Liver (tissue), 9 donors: Measurements from ENCODE around the gene TMEM86A. TPM values are rescaled to one million over a fixed set of nuclear protein-coding genes. Genes with fewer than 3 reads are reported as not detected.

Source experiments
- DNase-seq: peaks from one replicate; pipeline ENCODE4 v3.0.0-alpha.2; 2017; ENCODE audit warnings: low spot score
- H3K27ac ChIP-seq, 2 donors: one replicate each; pipeline ENCODE4 v1.7.0; 2013; ENCODE audit warnings: inconsistent platforms in 2 of 2, low read length in 2 of 2, control low read depth in 1 of 2, low read depth in 1 of 2, mild to moderate bottlenecking in 1 of 2
- H3K27me3 ChIP-seq, 4 donors: one replicate each; pipeline versions ENCODE4 v1.6.1 to v1.7.0; 2013; ENCODE audit warnings: low read length in 3 of 4, inconsistent platforms in 1 of 4, mild to moderate bottlenecking in 1 of 4, moderate library complexity in 1 of 4; ENCODE audit not compliant: control insufficient read depth in 4 of 4, insufficient read depth in 4 of 4
- H3K36me3 ChIP-seq, 4 donors: one replicate each; pipeline versions ENCODE4 v1.6.1 to v1.7.0; 2013; ENCODE audit warnings: low read length in 3 of 4, mild to moderate bottlenecking in 3 of 4, low read depth in 1 of 4, moderate library complexity in 1 of 4; ENCODE audit not compliant: control insufficient read depth in 4 of 4, insufficient read depth in 3 of 4
- H3K4me1 ChIP-seq, 4 donors: one replicate each; pipeline versions ENCODE4 v1.6.1 to v1.7.0; 2013; ENCODE audit warnings: low read length in 3 of 4, mild to moderate bottlenecking in 3 of 4, moderate library complexity in 1 of 4; ENCODE audit not compliant: control insufficient read depth in 4 of 4, insufficient read depth in 4 of 4
- H3K4me3 ChIP-seq, 3 donors: one replicate each; pipeline versions ENCODE4 v1.6.1 to v1.7.0; 2013; ENCODE audit warnings: low read length in 3 of 3, control low read depth in 1 of 3, low read depth in 1 of 3, mild to moderate bottlenecking in 1 of 3
- H3K9ac ChIP-seq, 2 donors: one replicate each; pipeline ENCODE4 v1.7.0; 2013; ENCODE audit warnings: low read length in 2 of 2, mild to moderate bottlenecking in 2 of 2, moderate library complexity in 2 of 2, control low read depth in 1 of 2, low read depth in 1 of 2
- H3K9me3 ChIP-seq, 4 donors: one replicate each; pipeline versions ENCODE4 v1.6.1 to v1.7.0; 2013; ENCODE audit warnings: low read length in 3 of 4; ENCODE audit not compliant: control insufficient read depth in 4 of 4
- CTCF ChIP-seq: fragments of 150-350 bp; IDR thresholded peaks from 2 replicates; pipeline ENCODE4 v1.5.1; 2017; ENCODE audit warnings: improper control_type of control experiment, low read depth, low read length; ENCODE audit not compliant: missing input control
- EGR1 ChIP-seq, 2 donors: IDR thresholded peaks; 2 replicates each; pipeline ENCODE4 v1.6.1; 2016 to 2018; ENCODE audit warnings: antibody characterized with exemption in 2 of 2, low read depth in 2 of 2
- FOXA1 ChIP-seq: IDR thresholded peaks from 2 replicates; pipeline ENCODE4 v1.6.1; 2016; ENCODE audit warnings: antibody characterized with exemption
- FOXA2 ChIP-seq: IDR thresholded peaks from 2 replicates; pipeline ENCODE4 v1.6.1; 2016; ENCODE audit warnings: antibody characterized with exemption
- GABPA ChIP-seq, 2 donors: IDR thresholded peaks in 1 of 2; conservative IDR thresholded peaks in 1 of 2; 2 replicates each; pipeline ENCODE4 v1.6.1; 2016; ENCODE audit warnings: antibody characterized with exemption in 2 of 2, mild to moderate bottlenecking in 1 of 2, moderate library complexity in 1 of 2
- HNF4A ChIP-seq, 2 donors: conservative IDR thresholded peaks; 2 replicates each; pipeline ENCODE4 v1.6.1; 2016; ENCODE audit warnings: antibody characterized with exemption in 2 of 2, mild to moderate bottlenecking in 2 of 2
- HNF4G ChIP-seq: IDR thresholded peaks from 2 replicates; pipeline ENCODE4 v1.6.1; 2016; ENCODE audit warnings: antibody characterized with exemption
- JUND ChIP-seq, 2 donors: IDR thresholded peaks; 2 replicates each; pipeline ENCODE4 v1.6.1; 2016; ENCODE audit warnings: antibody characterized with exemption in 2 of 2
- MAX ChIP-seq: IDR thresholded peaks from 2 replicates; pipeline ENCODE4 v1.6.1; 2016; ENCODE audit warnings: antibody characterized with exemption
- NR2F2 ChIP-seq: IDR thresholded peaks from 2 replicates; pipeline ENCODE4 v1.6.1; 2016; ENCODE audit warnings: antibody characterized with exemption
- RAD21 ChIP-seq, 2 donors: IDR thresholded peaks; 2 replicates each; pipeline ENCODE4 v1.6.1; 2016; ENCODE audit warnings: antibody characterized with exemption in 2 of 2, mild to moderate bottlenecking in 2 of 2
- RXRA ChIP-seq, 2 donors: IDR thresholded peaks; 2 replicates each; pipeline ENCODE4 v1.6.1; 2017 to 2018; ENCODE audit warnings: antibody characterized with exemption in 2 of 2, mild to moderate bottlenecking in 1 of 2
- SP1 ChIP-seq: IDR thresholded peaks from 2 replicates; pipeline ENCODE4 v1.6.1; 2018; ENCODE audit warnings: antibody characterized with exemption, mild to moderate bottlenecking
- TAF1 ChIP-seq: conservative IDR thresholded peaks from 2 replicates; pipeline ENCODE4 v1.6.1; 2016; ENCODE audit warnings: antibody characterized with exemption, mild to moderate bottlenecking
- YY1 ChIP-seq: IDR thresholded peaks from 2 replicates; pipeline ENCODE4 v1.6.1; 2016; ENCODE audit warnings: antibody characterized with exemption, mild to moderate bottlenecking
- WGBS: extraction: QIAGEN DNeasy Blood & Tissue Kit; methylation state at CpG from one replicate; pipeline ENCODE4 v1.1.7; 2013; 5-methylcytosine and 5-hydroxymethylcytosine counted together
- polyA plus RNA-seq, 2 donors: library from polyadenylated mRNA; stranded (reverse) in 1 of 2; unstranded in 1 of 2; fragments of 200-250 nt in 1 of 2; fragments of >200 nt in 1 of 2; fragmentation: Nextera tagmentation in 1 of 2; extraction: Ambion mirVana in 1 of 2; gene quantifications; one replicate each; pipeline versions ENCODE4 v1.2.1 to v1.2.3, GENCODE V29; 2013 to 2015
- total RNA-seq, 2 donors: library from RNA; depleted of rRNA; stranded (reverse); fragments of >200 nt; gene quantifications; one replicate each; pipeline ENCODE4 v1.2.3, GENCODE V29; 2014
- TF ChIP-seq, protein P1 (sequence below): IDR thresholded peaks from 2 replicates; pipeline ENCODE4 v1.6.1; 2016; ENCODE audit warnings: antibody characterized with exemption
- TF ChIP-seq, protein P2 (sequence below): IDR thresholded peaks from 2 replicates; pipeline ENCODE4 v1.6.1; 2016; ENCODE audit warnings: antibody characterized with exemption, mild to moderate bottlenecking
- donor health status: healthy.
- donor health status: healthy.
- donor health status: healthy.
- donor health status: healthy.
- donor health status: healthy.

TMEM86A gene
- total and polyA plus RNA-seq, 4 donors: 1.8 to 2.7 (median 2.0) TPM

DNA sequence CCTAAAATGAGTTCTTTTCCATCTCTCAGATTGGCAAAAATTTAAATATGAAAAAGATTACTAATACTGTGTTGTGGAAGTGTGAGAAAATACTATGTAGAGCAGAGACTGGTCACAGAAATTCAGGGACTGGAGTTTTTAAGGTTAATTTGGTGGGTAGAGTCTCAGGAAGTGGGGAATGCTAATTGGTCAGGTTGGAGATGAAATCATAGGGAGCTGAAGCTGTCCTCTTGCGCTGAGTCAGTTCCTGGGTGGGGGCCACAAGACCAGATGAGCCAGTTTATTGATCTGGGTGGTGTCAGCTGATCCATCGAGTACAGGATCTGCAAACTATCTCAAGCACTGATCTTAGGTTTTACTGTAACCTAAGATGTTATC is 29.4 kb upstream of the TMEM86A start:
- 24% methylated on average over 2 of the region's 2 CpGs for WGBS
- Histone ChIP-seq H3K9ac (no peak overlapping the region), H3K9me3 (no peaks in the 10 kb centered on the region), H3K27ac (no peak overlapping the region), H3K4me1 (peaks cover 0 to 1% (median 0%) of the 10 kb centered on the region in 4 donors), H3K27me3 (no peaks in the 10 kb centered on the region), H3K4me3 (no peak overlapping the region), H3K36me3 (no peaks in the 10 kb centered on the region)
- no peak for DNase-seq
- no peak for TF ChIP-seq FOXA1
- TF ChIP-seq YY1: no peak
- no peak for TF ChIP-seq RAD21 (IDR thresholded peaks at IDR 0.05)
- no peak for TF ChIP-seq JUND (IDR thresholded peaks at IDR 0.05)
- TF ChIP-seq TAF1: no peak

DNA sequence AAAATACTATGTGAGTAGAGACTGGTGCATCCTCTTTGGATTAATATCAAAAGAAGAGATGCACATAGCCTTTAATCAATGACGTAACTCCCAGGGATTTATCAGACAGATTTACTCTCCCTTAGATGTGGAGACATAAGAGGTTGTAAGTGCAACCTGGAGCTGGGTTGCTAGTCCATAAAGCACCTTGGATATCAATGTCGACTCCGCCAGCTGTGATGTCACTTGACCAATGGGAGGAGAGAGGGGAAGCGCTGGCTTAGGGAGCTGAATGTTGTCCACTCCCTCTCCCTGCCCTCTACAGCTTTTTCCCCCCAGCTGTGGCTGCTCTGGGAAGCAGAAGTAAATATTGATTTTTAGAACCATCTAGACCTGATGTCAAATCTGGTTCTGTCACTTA is 28.9 kb upstream of the TMEM86A start:
- H3K9ac ChIP-seq: no peak overlapping the region
- H3K4me1 ChIP-seq: peaks cover 0 to 1% (median 0%) of the 10 kb centered on the region in 4 donors
- H3K36me3 ChIP-seq: no peaks in the 10 kb centered on the region
- no peak for DNase-seq
- no peaks in the 10 kb centered on the region for H3K27me3 ChIP-seq
- no peak overlapping the region for H3K4me3 ChIP-seq
- H3K9me3 ChIP-seq: no peaks in the 10 kb centered on the region
- TF ChIP-seq EGR1 (IDR thresholded peaks at IDR 0.05; ENCODE audit: low read depth in 2 of 2) (no peak), SP1 (no peak), NR2F2 (no peak), MAX (no peak), FOXA1 (no peak), HNF4G (no peak), RXRA (IDR thresholded peaks at IDR 0.05) (no peak), RAD21 (IDR thresholded peaks at IDR 0.05) (no peak), FOXA2 (no peak), GABPA (IDR thresholded peaks at IDR 0.05 in 1 of 2, conservative IDR thresholded peaks at IDR 0.05 in 1 of 2) (no peak), TAF1 (no peak), CTCF (no peak), JUND (IDR thresholded peaks at IDR 0.05) (no peak), HNF4A (conservative IDR thresholded peaks at IDR 0.05) (no peak), YY1 (no peak)
- TF ChIP-seq, protein P1, sequence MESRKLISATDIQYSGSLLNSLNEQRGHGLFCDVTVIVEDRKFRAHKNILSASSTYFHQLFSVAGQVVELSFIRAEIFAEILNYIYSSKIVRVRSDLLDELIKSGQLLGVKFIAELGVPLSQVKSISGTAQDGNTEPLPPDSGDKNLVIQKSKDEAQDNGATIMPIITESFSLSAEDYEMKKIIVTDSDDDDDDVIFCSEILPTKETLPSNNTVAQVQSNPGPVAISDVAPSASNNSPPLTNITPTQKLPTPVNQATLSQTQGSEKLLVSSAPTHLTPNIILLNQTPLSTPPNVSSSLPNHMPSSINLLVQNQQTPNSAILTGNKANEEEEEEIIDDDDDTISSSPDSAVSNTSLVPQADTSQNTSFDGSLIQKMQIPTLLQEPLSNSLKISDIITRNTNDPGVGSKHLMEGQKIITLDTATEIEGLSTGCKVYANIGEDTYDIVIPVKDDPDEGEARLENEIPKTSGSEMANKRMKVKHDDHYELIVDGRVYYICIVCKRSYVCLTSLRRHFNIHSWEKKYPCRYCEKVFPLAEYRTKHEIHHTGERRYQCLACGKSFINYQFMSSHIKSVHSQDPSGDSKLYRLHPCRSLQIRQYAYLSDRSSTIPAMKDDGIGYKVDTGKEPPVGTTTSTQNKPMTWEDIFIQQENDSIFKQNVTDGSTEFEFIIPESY: no peak
- TF ChIP-seq, protein P2, sequence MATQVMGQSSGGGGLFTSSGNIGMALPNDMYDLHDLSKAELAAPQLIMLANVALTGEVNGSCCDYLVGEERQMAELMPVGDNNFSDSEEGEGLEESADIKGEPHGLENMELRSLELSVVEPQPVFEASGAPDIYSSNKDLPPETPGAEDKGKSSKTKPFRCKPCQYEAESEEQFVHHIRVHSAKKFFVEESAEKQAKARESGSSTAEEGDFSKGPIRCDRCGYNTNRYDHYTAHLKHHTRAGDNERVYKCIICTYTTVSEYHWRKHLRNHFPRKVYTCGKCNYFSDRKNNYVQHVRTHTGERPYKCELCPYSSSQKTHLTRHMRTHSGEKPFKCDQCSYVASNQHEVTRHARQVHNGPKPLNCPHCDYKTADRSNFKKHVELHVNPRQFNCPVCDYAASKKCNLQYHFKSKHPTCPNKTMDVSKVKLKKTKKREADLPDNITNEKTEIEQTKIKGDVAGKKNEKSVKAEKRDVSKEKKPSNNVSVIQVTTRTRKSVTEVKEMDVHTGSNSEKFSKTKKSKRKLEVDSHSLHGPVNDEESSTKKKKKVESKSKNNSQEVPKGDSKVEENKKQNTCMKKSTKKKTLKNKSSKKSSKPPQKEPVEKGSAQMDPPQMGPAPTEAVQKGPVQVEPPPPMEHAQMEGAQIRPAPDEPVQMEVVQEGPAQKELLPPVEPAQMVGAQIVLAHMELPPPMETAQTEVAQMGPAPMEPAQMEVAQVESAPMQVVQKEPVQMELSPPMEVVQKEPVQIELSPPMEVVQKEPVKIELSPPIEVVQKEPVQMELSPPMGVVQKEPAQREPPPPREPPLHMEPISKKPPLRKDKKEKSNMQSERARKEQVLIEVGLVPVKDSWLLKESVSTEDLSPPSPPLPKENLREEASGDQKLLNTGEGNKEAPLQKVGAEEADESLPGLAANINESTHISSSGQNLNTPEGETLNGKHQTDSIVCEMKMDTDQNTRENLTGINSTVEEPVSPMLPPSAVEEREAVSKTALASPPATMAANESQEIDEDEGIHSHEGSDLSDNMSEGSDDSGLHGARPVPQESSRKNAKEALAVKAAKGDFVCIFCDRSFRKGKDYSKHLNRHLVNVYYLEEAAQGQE: no peak
- no peak overlapping the region for H3K27ac ChIP-seq
- WGBS: 72% methylated on average over 4 of the region's 4 CpGs
